Activated CD4-positive, alpha-beta T cell treated with anti-CD3 and anti-CD28 coated beads, Interleukin-2, amount 50 U/mL, for 1 hour (primary cell): Measurements from ENCODE around the gene TFAM.
"Not testable (repeated sequence)": the region's sequence is repeated elsewhere in the genome, so short reads cannot be mapped to it uniquely, and the experiment has no call there.

Experiments
- DNase-seq: peaks from one replicate; pipeline ENCODE4 v3.0.0-alpha.2; 2020

TFAM gene

DNA sequence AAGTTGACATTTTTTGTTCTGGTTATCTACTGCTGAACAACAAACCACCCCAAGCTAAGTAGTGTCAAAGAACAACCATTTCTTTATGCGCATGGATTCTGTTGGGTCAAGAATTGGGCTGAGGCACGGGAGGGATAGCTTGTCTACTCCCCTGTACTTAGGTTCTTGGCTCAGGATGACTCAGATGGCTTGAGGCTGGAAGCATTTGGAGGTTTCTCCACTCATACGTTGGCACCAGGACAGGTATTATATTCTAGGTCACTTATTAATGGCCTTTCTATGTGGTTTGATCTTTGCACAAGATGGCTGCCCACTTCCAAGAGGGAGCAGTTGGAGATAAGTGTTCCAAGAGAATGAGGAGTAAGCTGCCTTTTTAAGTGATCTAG lies 11.8 kb upstream of the TFAM start:
- no peak for DNase-seq

DNA sequence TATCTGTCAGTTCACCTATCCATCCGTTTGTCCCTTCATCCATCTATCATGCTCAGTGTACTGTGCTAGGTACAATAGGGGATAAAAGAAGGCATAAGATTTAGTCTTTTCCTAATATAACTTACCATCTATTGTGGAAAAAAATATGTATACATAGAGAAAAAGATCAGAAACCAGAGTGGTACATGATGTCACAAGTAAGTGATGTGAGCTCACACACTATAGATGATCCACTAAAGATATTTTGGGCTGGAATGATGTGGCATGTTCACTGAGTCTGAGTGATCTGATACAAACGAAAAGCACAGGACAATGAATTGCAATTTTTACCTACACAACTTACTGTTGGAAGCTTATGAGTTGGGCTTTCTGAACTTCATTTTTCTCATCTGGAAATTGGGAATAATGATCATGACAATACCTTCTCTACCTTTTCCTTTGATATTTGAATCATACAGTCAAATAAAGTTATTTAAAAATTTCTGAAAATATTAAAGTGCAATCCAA lies 2.7 kb upstream of the TFAM start:
- no peak for DNase-seq

DNA sequence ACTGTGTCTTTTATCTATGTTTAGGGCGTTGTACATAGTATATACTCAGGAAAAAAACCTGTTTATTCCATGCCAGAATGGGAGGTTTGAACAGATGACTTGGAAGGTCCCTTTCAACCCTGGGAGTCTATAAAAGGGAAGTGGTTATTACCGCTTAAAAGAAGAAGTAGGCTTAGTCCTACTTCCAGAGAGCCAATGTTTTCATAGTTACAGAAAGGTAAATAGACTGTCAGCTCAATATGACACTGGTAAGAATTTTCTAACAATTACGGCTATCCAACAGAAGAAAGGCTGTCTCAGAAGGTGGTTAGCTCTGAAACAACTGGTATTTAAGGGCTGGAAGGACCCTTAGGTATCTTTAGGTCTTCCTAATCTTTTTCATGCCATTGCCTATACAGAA lies 1.1 kb upstream of the TFAM start:
- DNase-seq = no peak

DNA sequence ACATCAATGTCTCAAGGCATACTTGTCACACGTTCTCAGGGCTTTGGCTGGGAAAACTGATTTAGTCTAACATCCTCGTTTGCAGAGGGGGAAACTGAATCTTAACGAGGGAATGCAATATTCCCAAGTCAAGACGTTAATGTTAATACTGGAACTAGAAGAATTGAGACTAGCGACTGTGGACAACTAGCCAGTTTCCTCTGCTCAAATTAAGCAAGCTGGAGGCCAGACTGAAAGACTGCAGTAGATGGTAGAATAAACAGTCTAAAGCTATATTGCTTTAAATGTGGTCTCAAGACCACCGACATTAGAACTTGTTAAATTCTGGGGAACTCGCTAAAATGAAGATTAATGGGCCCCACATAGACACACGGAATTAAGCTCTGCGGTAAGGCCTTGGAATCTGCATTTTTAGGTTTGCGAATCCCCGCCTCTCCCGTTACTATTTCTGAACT lies 639 bp upstream of the TFAM start:
- no peak for DNase-seq

DNA sequence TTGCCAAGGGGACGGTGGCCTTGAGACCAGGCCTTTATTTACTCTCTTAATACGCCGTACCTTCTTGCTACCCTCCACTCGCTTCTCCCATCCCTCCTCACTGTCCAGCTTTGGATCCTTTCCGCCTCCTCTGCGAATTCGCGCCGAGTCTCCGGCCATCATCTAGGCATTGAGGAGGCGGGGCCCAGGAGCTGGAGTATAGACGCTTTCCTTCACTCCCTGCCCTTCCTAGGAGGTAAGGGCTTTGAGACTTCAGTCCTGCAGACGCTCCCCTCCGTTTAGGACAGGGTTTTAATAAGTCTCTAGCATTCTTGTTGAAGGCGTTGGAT lies 538 bp downstream of the TFAM start:
- DNase-seq = no peak

DNA sequence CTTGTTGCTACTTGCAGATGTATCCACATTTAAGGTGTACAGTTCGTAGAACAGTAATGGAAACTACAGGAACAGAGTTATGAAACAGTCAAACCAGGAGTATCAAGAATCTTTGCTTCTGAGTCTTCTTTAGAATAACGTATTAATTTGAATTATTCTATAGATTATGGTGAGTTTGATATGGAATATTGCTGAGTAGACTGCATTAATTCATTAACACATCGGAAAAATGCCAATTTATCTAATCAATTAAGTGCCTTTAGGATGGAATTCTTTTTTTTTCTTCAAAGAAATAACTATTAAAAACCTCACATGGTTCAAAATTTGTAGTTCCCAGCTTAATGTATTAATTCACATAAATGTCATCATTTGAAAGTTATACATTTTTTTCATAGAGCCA lies 3.8 kb downstream of the TFAM start:
- DNase-seq = no peak

DNA sequence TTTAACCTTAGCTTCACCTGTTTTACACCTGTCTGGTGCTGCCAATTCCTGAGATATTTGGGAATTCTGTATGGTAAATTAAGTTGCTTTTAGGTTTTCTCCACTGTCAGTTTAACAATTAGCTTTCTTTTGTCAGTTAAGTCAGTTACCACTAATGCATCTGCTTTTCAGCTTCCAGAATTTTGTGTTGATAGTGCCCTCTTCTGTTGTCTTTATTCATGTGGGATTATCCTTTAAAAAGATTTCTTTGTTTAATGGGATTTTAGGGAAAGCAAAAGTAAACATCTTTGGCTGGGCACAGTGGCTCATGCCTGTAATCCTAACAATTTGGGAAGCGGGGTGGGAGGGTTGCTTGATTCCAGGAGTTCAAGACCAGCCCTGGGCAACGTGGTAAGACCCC lies 8.1 kb downstream of the TFAM start:
- DNase-seq = no peak

DNA sequence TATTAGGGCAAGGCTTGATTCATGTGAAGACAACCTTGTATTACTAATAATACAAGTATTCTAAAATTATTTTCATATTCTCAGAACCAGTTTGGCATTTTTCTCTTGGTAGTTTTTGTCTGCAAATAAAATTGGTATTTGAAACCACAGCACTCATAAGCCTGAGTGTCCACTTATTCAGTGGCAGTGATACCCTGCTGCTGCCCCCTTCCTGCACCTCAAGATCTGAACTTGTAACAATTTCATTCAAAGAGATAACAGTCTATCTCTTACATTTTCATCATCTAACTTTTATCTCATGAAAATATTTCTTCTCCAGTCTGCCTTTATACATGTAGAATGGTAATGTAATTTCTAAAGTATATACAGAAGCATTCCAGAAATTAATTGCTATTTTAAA lies 9.3 kb downstream of the TFAM start:
- no peak for DNase-seq

DNA sequence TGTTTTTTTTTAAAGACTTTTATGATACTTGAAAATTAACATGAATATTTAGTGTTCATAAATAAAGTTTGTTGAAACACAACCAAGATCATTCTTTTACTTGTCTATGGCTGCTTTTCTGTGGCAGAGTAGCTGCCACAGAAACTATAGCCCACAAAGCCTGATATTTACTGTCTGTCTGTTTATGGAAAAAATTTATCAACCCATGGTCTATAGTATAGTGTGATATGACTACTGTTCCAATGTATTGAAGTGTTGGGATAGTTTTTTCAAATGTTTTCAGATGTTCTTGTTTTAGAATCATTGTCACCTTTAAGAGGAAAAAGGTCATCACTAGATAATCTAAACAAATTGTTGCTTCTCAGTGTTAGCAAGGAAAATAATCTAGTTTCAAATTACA lies 10.8 kb downstream of the TFAM start:
- no peak for DNase-seq

DNA sequence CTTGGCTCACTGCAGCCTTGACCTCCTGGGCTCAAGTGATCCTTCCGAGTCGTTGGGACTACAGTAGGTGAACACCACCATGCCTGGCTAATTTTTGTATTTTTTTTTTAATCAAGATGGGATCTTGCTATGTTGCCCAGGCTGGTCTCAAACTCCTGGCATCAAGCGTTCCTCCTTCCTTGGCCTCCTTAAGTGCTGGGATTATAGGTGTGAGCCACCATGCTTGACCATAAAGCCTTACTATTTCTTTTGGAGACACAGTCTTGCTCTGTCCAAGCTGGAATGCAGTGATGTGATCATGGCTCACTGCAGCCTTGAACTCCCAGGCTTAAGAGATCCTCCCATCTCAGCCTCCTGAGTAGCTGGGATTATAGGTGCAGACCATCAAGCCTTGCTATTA lies 12.6 kb downstream of the TFAM start:
- no peak for DNase-seq

DNA sequence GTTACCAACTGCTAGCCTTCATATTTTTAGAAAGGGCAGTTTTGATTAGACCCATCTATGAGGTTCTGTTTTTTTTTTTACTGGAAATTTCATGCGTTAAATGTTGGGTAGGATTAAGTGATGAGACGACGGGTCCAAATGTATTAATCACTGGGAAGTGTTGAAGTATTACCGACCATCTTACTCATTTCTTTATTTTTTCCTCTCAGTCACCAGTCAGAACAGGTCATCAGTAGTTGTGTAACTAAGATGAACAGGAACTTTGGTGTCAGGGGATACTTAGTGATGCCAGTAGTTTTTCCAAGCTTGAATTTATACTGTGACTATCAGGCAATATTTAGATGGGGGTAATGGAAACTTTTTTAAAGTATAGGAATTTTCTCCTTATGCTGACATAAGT lies 14.2 kb downstream of the TFAM start:
- DNase-seq = no peak

DNA sequence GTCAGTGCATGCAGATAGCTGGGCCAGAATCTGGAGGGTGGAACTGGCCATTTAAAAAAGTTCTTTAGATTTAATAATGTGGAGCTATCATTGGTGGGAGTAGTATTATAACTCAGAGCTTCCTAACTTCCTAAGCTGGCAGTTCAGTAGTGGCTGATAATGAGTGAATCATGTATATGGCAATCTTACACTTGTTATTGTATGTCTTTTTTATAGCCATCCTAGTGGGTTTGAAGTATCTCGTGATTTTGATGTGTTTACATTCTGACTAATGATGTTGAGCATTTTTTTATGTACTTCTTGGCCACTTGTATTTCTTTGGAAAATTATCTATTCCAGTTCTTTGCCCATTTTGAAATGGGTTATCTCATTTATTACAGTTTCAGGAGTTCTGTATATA lies 15.4 kb downstream of the TFAM start:
- DNase-seq = no peak

DNA sequence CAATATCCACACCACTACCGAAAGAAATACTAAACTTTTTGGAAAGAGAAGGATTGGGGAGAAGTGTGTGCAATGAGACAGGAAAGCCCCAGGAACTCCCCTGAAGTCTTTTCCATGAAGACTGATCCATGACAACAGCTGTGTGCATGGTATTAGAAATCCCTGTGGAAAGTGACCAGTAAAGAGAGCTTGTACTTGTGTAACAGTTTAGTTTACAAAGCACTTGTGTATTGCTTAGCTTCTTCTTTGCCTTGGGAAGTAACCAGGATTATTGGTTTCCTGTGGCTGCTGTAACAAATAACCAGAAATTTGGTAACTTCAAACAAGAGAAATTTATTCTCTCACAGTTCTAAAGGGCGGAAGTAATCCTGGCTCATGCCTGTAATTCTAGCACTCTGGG lies 18.8 kb downstream of the TFAM start:
- DNase-seq = no peak

DNA sequence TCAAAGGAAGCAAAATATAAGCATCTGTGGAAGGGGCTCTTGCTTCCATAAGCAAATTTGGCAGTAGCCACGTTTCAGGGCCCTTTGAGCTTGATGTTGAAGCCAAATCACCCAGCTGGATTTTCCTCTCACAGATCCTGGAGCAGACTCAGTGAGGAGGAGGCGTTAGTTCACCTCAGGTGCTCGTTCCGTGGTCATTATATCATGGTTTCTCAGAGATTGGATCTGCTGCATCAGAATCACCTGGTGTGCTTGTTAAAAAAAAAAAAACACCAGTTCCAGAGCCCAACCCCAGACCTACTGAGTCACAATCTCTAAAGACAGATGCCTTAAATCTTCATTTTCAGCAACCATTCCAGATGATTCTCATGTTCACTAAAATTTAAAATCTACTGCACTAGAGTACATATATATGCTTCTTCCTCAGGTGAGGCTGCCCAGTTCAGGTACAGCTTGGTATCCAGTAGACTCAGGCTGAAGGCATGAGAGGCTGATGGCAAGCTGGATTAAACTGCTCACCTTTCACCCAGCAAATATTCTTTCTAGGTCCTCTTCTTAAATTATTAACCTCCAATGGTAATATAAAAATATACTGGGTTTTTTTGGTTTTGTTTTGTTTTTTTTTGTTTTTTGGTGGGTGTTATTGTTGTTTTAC lies 24.9 kb downstream of the TFAM start:
- DNase-seq = no peak

DNA sequence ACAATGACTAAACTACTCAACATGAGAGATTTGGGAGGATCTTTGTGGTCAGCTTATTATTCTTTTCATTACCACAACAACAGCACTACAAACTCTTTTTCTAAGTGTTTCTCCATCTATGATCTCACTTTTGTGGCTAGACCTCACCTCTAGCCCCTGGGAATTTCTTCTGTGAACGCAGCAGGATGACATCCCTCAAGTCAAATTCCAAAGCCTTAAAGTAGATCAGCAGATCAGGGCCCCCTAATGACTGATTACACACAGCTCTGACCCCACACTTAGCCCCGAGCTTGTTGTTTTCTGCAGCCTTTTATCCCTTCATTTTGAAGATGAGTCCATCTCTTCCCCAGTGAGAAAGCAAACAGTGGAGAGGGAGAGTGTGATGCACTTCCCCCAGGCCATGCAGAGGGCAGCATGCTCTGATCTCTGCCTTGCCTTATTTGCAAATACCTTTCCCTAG lies 27.3 kb downstream of the TFAM start:
- no peak for DNase-seq

DNA sequence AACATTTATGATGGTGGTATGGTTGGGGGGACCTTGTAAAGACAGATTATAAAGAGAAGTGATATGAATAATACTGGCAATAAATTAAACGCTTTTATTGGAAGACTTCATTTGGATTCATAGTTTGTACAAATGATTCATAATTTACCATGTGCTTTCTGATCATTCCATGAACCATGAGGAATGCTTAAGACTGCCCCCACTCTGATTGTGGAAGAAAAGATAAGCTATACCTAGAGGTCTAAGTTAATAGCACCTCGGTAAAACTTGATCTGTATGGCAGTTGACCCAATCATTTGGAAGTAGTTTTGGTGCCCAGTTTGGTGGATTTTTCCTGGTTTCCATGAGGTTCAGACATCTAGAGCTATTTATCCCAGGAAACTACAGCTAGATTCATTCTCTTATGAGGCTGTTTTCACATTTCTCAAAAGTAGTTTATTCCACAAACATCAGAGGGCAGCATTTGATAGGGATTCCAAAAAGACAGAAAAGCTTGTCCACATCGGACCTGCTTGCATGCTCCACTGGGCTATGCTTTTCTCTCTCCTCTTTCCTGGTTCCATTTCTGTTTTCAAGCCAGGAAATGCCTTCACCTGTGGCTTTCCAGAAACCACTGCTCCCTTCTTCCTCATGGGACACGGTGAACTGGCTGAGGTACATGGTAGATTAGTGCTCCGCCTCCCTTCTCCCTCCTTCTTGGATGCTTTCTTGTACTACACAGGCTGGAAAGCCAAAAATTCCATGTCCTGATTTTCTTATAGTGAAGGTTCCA lies 29.2 kb downstream of the TFAM start:
- no peak for DNase-seq

DNA sequence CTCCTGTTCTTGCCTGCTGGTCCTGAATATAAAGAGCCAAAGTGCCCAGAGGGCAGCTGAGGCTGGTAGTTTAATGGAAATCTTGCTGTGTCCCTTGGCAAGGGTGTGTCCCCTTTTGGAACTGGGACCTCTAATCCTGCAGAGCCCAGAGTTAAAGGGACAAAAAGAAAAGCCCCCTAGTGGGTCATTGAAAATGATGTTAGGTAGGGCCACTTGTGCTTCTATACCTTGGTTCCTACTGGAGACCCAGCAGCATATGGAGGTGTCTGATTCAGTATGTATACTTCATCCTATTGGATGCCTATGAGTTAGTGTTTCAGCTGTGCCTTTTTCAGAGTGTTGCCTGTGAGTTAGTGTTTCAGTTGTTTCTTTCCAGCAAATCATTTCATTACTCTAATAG lies 30.5 kb downstream of the TFAM start:
- no peak for DNase-seq

DNA sequence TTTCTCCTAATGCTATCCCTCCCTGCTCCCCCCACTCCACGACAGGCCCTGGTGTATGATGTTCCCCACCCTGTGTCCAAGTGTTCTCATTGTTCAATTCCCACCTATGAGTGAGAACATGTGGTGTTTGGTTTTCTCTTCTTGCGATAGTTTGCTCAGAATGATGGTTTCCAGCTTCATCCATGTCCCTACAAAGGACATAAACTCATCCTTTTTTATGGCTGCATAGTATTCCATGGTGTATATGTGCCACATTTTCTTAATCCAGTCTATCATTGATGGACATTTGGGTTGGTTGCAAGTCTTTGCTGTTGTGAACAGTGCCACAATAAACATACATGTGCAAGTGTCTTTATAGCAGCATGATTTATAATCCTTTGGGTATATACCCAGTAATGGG lies 32.7 kb downstream of the TFAM start:
- DNase-seq = not testable (repeated sequence)

DNA sequence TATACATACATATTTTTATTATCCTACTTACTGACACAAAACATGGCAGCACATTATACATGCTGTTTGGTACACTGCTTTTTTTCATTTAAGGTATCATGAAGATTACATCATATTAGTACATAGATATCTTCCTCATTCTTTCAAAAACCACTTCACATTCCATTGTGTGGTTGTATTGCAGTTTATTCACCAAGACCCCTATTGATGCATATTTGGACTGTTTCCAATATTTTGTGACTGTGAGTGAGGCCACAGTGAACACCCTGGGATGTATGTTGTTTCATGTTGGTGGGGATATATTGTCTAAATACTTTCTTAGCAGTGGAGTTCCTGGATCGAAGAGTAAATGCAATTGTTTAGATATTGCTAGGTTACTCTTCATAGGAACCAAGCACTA lies 39.0 kb downstream of the TFAM start:
- no peak for DNase-seq

DNA sequence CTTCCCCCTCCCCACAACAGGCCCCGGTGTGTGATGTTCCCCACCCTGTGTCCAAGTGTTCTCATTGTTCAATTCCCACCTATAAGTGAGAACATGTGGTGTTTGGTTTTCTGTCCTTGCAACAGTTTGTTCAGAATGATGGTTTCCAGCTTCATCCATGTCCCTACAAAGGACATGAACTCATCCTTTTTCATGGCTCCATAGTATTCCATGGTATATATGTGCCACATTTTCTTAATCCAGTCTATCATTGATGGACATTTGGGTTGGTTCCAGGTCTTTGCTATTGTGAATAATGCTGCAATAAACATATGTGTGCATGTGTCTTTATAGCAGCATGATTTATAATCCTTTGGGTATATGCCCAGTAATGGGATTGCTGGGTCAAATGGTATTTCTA lies 43.2 kb downstream of the TFAM start:
- not testable (repeated sequence) for DNase-seq

DNA sequence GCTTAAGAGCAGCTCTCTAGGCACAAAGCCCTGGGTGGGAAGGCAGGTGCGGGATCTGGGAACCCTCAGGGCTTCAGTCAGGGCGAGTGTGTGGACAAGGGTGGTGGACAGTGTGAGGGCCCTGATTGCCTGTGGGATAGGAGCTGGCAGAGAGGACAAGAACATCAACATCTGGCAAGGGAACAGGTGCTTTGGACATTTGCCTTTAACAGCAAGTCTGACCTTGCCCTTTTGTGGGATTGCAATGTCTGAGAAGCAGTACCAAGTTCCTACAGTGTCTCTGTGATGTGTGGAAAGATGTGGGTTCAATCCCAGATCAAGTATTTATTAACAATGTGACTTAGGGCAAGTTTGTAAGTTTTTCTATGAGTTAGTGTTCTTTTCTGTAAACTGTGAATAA lies 46.7 kb downstream of the TFAM start:
- no peak for DNase-seq

DNA sequence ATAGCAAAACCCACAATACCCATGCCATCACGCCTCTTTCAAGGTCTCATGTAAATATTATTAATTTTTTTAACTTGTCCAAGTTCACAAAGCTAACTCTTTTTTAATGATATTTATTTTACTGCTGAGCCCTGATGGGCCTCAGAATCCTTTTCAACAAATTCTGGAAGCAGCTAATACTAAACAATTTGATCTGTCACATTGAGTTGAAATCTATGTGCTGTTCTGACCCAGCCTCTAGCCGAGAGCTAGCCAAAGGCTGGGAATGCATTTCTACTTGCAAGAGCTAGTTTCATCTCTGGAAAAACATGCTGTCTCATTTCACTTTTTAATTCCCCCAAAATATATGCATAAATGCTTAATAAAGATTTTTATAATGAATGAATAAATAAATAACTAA lies 47.9 kb downstream of the TFAM start:
- no peak for DNase-seq

DNA sequence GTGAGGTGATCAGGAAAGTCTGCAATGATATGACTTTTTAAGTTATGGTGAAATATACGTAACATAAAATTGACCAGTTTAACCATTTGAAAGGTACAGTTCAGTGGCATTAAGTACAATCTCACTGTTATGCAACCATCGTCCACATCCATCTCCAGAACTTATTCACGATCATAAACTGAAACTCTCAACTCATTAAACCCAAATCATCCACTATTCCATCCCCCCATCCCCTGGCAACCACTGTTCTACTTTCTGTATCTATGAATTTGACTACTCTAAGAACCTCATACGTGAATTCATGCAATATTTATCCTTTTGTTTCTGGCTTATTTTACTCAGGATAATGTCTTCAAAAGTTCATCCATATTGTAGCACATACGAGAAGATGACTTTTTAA lies 48.4 kb downstream of the TFAM start:
- no peak for DNase-seq

DNA sequence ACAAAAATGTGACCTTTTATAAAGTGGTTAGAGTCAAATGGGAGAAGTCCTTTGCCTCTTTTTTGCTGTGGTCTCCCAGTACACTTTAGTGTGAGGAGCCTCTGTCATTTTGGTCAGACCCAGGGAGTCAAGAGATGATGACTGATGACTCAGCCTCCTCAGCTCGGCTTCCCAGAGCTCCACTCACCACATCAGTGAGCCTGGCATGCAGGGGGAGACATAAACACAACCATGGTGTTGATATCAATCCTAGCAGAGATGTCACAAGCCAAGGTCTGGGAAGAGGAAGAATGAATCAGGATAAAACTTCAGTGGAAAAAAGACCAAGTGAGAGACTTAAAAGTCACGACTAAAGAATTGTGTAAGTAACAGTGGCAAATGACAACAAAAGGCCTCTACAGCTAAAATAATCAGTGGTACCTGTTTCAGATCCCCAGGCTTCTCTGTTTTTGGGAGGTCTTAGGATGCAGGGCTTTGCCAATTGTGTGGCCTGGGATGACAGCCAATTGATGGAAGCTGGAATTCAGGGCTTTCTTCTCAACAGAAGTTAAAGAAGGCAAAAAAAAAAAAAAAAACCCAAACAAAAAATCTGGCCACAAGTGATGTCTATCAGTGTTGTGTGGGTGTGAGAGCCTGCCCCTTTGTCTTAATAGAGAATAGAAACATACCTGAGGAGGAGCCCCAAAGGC lies 50.2 kb downstream of the TFAM start:
- no peak for DNase-seq
